ENCODE results near the gene SPANXN3. TPM values are rescaled to one million over a fixed set of nuclear protein-coding genes. Genes with fewer than 3 reads are reported as not detected.

SPANXN3 gene
- total RNA-seq, 1 donor from 2014 or later = not detected

- Mint-ChIP-seq H3K36me3 (ENCODE audit: low read depth, unreplicated experiment) (no peaks in the 10 kb centered on the region), H3K4me1 (ENCODE audit: unreplicated experiment) (no peaks in the 10 kb centered on the region), H3K27ac (ENCODE audit: unreplicated experiment) (no peak overlapping the region), H3K27me3 (ENCODE audit: unreplicated experiment) (no peaks in the 10 kb centered on the region), H3K9me3 (ENCODE audit: unreplicated experiment) (no peaks in the 10 kb centered on the region), H3K4me3 (ENCODE audit: unreplicated experiment) (no peak overlapping the region)
- DNase-seq (ENCODE audit: low spot score) = no peak
- TF ChIP-seq, protein P1, sequence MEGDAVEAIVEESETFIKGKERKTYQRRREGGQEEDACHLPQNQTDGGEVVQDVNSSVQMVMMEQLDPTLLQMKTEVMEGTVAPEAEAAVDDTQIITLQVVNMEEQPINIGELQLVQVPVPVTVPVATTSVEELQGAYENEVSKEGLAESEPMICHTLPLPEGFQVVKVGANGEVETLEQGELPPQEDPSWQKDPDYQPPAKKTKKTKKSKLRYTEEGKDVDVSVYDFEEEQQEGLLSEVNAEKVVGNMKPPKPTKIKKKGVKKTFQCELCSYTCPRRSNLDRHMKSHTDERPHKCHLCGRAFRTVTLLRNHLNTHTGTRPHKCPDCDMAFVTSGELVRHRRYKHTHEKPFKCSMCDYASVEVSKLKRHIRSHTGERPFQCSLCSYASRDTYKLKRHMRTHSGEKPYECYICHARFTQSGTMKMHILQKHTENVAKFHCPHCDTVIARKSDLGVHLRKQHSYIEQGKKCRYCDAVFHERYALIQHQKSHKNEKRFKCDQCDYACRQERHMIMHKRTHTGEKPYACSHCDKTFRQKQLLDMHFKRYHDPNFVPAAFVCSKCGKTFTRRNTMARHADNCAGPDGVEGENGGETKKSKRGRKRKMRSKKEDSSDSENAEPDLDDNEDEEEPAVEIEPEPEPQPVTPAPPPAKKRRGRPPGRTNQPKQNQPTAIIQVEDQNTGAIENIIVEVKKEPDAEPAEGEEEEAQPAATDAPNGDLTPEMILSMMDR (IDR thresholded peaks at IDR 0.05; ENCODE audit: unreplicated experiment) = no peak
Measured at GRCh38 chrX:143472347-143472938, 44.8 kb downstream of the SPANXN3 start.

DNA sequence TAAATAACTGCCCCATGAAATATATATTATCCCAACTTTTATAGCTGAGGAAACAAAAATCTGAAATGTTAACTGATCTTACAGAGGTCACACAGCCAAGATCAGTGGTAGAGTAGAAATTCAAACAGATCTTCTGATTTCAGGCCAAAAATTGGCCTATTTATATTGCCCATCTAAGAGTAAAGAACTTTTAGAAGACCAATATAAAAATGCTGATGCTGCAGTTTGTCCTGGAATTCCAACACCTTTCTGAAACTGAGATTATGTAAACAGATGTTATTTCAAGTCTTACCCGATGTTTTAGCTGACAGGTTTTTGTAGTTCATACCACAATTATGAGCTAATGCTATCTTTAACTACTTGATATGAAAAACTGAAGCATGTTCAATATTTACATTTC lies 51.1 kb downstream of the SPANXN3 start:
- no peaks in the 10 kb centered on the region for H3K9me3 Mint-ChIP-seq (ENCODE audit: unreplicated experiment)
- no peaks in the 10 kb centered on the region for H3K36me3 Mint-ChIP-seq (ENCODE audit: low read depth, unreplicated experiment)

DNA sequence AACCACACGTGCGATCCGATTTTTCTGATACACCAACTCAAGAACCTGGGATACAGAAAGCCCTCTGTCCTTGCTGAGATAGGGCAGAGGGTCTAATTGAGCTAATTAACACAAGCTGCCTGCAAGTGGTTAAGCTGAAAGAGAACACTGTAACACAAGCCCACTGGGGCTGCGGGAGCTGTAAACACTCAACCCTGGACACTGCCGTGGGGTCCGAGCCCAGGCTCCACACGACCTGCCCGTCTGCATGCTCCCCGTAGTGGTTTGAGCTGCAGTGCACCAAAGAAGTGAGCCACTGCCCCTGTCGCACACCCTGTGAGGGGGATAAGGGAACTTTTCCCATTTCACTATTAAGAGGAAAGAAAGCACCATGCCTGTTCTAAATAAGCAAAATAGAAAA lies 54.6 kb downstream of the SPANXN3 start:
- no peak overlapping the region for H3K27ac Mint-ChIP-seq (ENCODE audit: unreplicated experiment)
- DNase-seq (ENCODE audit: low spot score) = no peak
- H3K27me3 Mint-ChIP-seq (ENCODE audit: unreplicated experiment) = no peaks in the 10 kb centered on the region
- no peaks in the 10 kb centered on the region for H3K4me1 Mint-ChIP-seq (ENCODE audit: unreplicated experiment)
- no peaks in the 10 kb centered on the region for H3K9me3 Mint-ChIP-seq (ENCODE audit: unreplicated experiment)
- TF ChIP-seq, protein P1 (IDR thresholded peaks at IDR 0.05; ENCODE audit: unreplicated experiment) = no peak
- H3K36me3 Mint-ChIP-seq (ENCODE audit: low read depth, unreplicated experiment) = no peaks in the 10 kb centered on the region
- no peak overlapping the region for H3K4me3 Mint-ChIP-seq (ENCODE audit: unreplicated experiment)

More for the DNA sequence above, 51.1 kb downstream of the SPANXN3 start:
- TF ChIP-seq, protein P1 (IDR thresholded peaks at IDR 0.05; ENCODE audit: unreplicated experiment) = no peak
- H3K27ac Mint-ChIP-seq (ENCODE audit: unreplicated experiment) = no peak overlapping the region
- DNase-seq (ENCODE audit: low spot score) = no peak
- no peaks in the 10 kb centered on the region for H3K4me1 Mint-ChIP-seq (ENCODE audit: unreplicated experiment)
- no peaks in the 10 kb centered on the region for H3K27me3 Mint-ChIP-seq (ENCODE audit: unreplicated experiment)
- H3K4me3 Mint-ChIP-seq (ENCODE audit: unreplicated experiment) = no peak overlapping the region

- Mint-ChIP-seq H3K36me3 (ENCODE audit: low read depth, unreplicated experiment) (no peaks in the 10 kb centered on the region), H3K27me3 (ENCODE audit: unreplicated experiment) (no peaks in the 10 kb centered on the region), H3K27ac (ENCODE audit: unreplicated experiment) (no peak overlapping the region), H3K4me1 (ENCODE audit: unreplicated experiment) (no peaks in the 10 kb centered on the region), H3K4me3 (ENCODE audit: unreplicated experiment) (no peak overlapping the region), H3K9me3 (ENCODE audit: unreplicated experiment) (no peaks in the 10 kb centered on the region)
- TF ChIP-seq, protein P1 (IDR thresholded peaks at IDR 0.05; ENCODE audit: unreplicated experiment) = no peak
- DNase-seq (ENCODE audit: low spot score) = no peak
Measured at GRCh38 chrX:143461606-143462005, 55.7 kb downstream of the SPANXN3 start.

Other genes with a start within 250 kb of the SPANXN3 start
- 7.3 TPM for gene SLITRK4, start 118.6 kb upstream of the SPANXN3 start, total RNA-seq (ENCODE audit: unreplicated experiment)
- gene SPANXN2, start 203.3 kb upstream of the SPANXN3 start, total RNA-seq (ENCODE audit: unreplicated experiment) = not detected